Tongue (tissue), 2 donors: ENCODE measurements around the gene GLRA3. TPM values are rescaled to one million over a fixed set of nuclear protein-coding genes. Genes with fewer than 3 reads are reported as not detected.
"Not testable (repeated sequence)": the region's sequence is repeated elsewhere in the genome, so short reads cannot be mapped to it uniquely, and the experiment has no call there.

Experiments used
- DNase-seq: peaks from one replicate; pipeline ENCODE4 v3.0.0-alpha.2; 2015
- total RNA-seq: library from RNA; depleted of rRNA; stranded (reverse); fragments of >200 nt; gene quantifications from one replicate; pipeline ENCODE4 v1.2.3, GENCODE V29; 2014

GLRA3 gene
- total RNA-seq, 1 donor from 2014 or later: not detected

- no peak for DNase-seq
Measured at GRCh38 chr4:174808836-174809235, 20.2 kb downstream of the GLRA3 start.

- DNase-seq: no peak
Measured at GRCh38 chr4:174808119-174808518, 20.9 kb downstream of the GLRA3 start.

- DNase-seq: no peak
Measured at GRCh38 chr4:174805746-174806145, 23.3 kb downstream of the GLRA3 start.

DNA sequence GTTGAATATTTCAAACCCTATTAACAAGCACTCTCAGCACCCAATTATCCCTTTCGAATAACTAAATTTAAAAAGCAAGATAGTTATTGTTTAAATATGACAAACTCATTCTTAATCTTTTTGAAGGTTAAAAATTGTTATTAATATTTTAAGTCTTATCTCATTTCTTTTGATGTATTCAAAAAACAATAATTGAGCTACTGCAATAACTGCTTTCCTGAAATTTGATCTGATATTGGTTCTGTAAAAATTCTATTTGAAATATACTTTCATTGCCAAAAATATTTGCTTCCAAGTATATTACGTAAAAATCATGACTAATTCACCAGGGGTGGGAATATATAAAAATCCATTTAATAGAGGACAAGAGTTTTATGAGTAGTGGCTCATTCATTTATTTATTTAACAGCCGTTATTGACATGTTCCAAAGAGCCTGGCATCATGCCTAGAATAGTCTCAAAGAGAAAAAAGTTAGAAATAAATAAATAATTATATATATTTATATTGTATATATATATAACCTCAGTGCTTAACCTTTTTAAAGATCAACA lies 34.4 kb downstream of the GLRA3 start:
- no peak for DNase-seq

GRCh38 chr4:174789657-174790056 lies 39.4 kb downstream of the GLRA3 start:
- no peak for DNase-seq

DNA sequence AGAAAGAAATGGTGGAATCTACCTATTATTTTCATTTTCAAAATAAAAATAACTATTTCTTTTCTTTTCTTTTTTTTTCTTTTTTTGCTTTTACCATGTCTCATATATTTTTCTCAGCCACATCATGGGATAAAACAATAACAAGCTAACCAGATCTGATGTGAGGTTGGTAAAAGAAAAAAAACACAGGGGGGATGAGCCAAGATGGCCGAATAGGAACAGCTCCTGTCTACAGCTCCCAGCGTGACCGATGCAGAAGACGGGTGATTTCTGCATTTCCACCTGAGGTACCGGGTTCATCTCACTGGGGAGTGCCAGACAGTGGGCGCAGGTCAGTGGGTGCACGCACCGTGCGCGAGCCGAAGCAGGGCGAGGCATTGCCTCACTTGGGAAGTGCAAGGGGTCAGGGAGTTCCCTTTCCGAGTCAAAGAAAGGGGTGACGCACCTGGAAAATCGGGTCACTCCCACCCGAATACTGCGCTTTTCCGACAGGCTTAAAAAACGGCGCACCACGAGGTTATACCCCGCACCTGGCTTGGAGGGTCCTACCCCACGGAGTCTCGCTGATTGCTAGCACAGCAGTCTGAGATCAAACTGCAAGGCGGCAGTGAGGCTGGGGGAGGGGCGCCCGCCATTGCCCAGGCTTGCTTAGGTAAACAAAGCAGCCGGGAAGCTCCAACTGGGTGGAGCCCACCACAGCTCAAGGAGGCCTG lies 50.6 kb downstream of the GLRA3 start:
- DNase-seq: not testable (repeated sequence)

DNA sequence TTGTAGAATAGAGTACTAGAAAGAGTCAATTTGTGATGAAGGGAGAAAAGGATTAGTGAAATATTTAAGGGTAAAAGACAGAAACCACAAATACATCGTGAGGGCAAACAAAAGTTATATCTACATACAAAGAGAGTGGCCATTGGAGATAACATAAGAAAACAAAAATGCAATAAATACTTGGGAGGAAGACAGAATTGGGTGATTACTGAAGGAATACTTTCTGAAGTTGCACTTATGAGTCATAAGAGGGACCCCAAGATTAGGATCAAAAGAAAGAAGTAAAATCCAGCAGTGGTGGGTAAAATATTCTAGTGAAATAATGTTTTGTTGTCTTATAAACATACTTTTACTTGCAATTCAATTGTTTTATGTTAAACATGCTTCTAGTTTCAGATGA lies 53.7 kb downstream of the GLRA3 start:
- DNase-seq: no peak

- DNase-seq: peak; percentile 54
Measured at GRCh38 chr4:174764105-174764729, 64.8 kb downstream of the GLRA3 start.

GRCh38 chr4:174763454-174764104 lies 65.5 kb downstream of the GLRA3 start:
- DNase-seq: no peak

- DNase-seq: no peak
Measured at GRCh38 chr4:174761451-174761850, 67.6 kb downstream of the GLRA3 start.

DNA sequence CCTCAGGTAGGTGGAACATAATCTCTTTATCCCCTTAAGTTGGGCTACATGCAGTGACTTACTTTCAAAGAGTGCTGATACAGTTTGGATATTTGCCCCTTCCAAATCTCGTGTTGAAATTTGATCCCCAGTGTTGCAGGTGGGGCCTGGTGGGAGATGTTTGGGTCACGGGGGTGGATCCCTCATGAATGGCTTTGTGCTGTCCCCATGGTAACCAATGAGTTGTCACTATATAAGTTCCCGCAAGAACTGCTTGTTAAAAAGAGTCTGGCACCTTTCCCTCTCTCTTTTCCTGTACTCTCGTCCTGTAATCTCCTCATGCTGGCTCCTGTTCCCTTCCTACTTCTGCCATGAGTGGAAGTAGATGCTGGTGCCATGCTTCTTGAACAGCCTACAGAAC lies 71.3 kb downstream of the GLRA3 start:
- no peak for DNase-seq

DNA sequence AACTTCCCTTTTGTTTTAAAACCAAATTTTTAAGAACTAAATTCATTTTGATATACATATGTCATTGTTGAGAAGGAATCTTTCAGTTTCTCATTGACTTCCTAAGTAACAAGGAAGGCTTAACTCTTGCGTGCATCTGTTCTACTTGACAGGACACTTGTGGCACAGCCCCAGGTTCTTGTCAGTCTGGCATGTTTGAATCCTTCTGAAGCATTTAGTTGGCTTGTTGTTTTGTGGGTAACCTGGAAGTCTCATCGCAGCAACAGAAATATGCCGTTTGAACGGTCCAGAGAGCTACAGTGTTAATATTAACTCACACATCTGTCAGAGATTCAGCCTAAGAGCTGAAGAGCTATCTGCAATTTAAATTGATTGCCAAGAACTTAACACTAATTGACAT lies 76.0 kb downstream of the GLRA3 start:
- no peak for DNase-seq

- DNase-seq: no peak
Measured at GRCh38 chr4:174752026-174752425, 77.0 kb downstream of the GLRA3 start.

DNA sequence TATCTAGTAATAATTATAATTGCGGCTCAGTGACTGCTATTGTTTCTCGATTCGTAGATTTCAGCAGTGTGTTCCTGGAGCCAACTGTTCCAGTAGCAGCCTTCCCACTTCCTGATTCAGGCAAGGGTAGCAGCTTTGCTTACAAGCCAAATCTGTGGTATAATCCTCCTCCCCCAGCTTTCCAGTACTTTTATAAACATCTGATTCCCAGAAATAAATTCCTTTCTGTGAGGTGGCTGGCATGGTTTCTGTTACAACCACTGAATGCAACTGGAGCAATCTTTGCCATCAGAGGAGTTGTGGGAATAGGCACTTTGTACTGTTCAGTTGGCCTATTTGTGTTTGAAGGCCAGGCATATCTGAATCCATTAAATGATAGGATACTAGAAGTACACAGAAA lies 80.0 kb downstream of the GLRA3 start:
- no peak for DNase-seq

DNA sequence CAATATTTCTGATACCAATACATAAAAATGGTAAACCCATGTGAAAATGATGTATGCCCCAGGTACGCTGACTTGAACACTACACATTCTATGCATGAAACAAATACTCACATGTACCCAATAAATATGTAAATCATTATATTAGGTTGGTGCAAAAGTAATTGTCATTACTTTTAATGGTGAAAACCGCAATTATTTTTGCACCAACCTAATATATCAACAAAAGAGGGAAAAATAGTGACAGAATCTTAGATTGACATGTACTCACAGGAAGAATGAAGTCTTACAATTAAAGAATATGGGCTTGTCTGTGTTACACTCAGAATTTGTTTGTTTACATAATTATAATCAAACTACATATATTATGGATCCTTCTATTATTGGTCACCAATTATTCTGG lies 82.3 kb downstream of the GLRA3 start:
- DNase-seq: no peak

- DNase-seq: no peak
Measured at GRCh38 chr4:174742561-174742960, 86.5 kb downstream of the GLRA3 start.

- DNase-seq: no peak
Measured at GRCh38 chr4:174739576-174739975, 89.5 kb downstream of the GLRA3 start.

GRCh38 chr4:174734181-174734580 lies 94.9 kb downstream of the GLRA3 start:
- no peak for DNase-seq

DNA sequence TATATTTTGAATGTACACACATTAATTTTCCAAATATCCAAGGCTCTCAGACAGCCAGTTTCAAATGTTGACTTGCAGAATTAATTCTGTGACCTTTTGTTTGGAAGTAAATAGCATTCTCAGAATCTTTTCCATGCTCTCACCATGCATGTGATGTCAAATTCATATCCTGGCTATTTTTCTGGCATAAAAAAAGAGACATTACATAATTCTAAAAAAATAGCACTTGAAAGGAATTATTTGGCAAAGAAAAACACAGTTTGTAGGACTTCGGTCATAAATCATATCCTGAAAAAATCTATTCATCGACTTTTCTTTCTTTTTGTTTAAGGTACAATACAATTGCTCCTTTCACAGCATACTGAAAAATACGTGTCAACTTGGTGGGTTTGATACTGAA lies 111.2 kb downstream of the GLRA3 start:
- DNase-seq: peak; percentile 5

GRCh38 chr4:174716986-174717770 lies 111.9 kb downstream of the GLRA3 start:
- no peak for DNase-seq

- DNase-seq: no peak
Measured at GRCh38 chr4:174714393-174715211, 114.4 kb downstream of the GLRA3 start.

DNA sequence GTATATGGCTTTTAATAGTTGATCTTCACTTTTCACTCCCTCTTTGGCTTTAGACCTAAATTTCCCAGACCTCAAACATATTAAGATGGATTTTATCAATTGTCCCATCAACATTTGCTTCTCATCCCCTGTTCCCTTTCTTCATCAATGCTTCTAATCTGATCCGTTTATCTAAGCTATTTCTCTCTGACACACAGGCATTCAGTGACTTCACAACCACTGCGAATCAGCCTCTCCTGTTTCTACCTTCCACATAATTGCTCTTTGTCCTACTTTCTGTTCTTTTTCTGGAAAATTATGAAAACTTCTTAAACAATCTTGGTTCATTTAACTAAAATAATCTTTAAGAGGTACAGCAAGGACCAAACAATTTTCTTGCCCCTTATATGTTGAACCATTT lies 115.2 kb downstream of the GLRA3 start:
- no peak for DNase-seq
